GM18502 (cell line): ENCODE measurements around the gene FREY1.
A peak's percentile ranks its signal among the peaks of the same experiment; 100 is the strongest.

Experiments used
- ATAC-seq: cut with Tn5 transposase; IDR thresholded peaks from one replicate; pipeline ENCODE4 v1.9.1; 2021; ENCODE audit warnings: mild to moderate bottlenecking; ENCODE audit not compliant: unreplicated experiment, poor library complexity

Gene FREY1

GRCh38 chr11:45899086-45899447 lies 8.0 kb downstream of the FREY1 start:
- ATAC-seq = no peak

DNA sequence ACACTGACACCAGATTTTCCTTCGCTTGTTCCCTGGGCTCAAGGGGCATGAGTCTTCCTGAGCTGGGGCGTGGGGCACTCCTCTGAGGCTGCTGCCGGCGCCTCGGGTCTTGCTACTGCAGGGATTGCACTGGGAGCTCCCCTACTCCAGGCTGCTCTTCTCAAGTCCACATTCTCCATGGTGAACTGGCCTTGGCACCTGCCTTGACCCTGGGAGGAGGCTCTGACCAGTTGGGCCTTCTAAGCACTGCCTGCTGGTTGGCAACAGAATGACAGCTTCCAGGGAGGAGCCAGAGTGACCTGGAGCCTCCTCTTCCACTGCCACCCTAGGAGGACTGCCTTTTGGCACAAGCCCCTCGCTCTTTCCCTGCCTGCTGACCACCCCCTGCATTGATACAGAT lies 9.5 kb downstream of the FREY1 start:
- ATAC-seq = no peak

- no peak for ATAC-seq
These were observed 10.6 kb downstream of the FREY1 start for GRCh38 chr11:45896422-45896984.

- no peak for ATAC-seq
These were observed 11.4 kb downstream of the FREY1 start for GRCh38 chr11:45895553-45896259.

- ATAC-seq = no peak
These were observed 12.4 kb downstream of the FREY1 start for GRCh38 chr11:45894555-45895247.

DNA sequence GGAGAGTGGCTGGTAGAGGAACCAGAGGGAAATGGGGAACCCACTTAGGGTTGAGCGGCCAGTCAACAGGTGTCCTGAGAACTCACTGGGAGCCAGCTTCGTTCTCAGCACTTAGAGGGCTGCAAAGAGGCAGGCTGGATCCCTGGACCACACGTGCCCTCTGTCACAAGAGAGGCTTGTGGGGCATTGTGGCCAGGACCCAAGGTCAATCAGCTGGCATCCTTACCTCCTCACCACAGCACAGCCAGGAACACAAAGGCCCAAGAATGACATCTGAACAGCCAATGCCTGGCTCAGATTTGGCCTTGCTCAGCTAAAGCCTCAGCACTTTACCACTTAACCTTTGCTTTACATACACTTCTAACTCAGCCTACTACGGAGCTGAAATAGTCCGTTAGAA lies 14.2 kb downstream of the FREY1 start:
- no peak for ATAC-seq

GRCh38 chr11:45890886-45891550 lies 16.1 kb downstream of the FREY1 start:
- ATAC-seq = no peak

GRCh38 chr11:45889966-45890365 lies 17.1 kb downstream of the FREY1 start:
- ATAC-seq = no peak

DNA sequence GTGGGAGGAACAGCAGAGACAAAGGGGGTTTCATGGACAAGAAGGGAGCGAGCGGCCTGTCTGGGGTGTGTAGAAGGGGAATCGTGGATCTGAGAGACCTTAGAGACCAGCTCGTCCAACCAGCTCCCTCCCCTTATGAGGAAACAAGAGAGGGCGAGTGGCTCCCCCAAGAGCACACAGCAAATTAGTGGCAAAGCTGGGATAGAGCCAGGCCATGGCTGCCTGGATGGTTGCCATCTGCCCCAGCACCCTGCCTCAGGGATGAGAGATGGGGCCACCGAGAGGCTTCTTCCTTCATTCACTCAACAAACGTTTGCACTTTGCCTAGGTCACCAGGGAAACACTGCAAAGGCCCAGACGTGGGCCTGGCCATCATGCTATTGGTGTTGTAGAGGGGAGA lies 17.5 kb downstream of the FREY1 start:
- no peak for ATAC-seq

- ATAC-seq = no peak
These were observed 19.5 kb downstream of the FREY1 start for GRCh38 chr11:45887587-45887986.

DNA sequence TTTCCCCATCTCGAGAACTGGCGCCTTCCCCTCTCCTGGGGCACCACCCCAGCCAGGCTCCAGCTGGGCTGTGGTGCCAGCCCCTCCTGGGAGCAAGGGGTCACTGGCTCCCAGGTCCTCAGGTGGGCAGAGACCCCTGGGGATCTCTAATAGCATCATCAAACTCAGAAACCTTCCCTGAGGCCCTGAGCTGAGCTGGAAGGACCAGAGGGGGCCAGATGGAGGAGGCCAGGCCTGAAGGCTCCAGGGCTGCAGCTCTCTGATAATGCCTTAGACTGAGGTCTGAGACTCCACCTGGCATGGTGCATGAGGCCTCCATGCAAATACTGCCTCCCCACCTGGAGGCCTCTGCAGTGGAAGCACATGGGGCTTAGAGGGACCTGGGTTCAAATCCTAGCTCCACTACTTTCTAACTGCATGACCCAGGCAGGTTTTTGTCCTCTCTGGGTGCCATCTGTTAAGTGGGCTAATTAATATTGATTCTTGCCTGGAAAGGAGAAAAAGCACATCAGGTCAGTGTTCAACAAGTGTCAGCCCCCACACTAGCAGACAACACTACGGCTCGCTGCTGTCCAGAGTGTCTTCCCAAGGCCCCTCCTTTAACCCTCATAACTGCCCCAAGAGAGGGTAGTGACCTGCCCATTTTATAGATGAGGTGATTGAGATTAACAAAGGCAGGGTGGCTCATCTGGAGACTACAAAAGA lies 20.1 kb downstream of the FREY1 start:
- ATAC-seq = no peak

GRCh38 chr11:45885921-45886721 lies 20.9 kb downstream of the FREY1 start:
- ATAC-seq = no peak

DNA sequence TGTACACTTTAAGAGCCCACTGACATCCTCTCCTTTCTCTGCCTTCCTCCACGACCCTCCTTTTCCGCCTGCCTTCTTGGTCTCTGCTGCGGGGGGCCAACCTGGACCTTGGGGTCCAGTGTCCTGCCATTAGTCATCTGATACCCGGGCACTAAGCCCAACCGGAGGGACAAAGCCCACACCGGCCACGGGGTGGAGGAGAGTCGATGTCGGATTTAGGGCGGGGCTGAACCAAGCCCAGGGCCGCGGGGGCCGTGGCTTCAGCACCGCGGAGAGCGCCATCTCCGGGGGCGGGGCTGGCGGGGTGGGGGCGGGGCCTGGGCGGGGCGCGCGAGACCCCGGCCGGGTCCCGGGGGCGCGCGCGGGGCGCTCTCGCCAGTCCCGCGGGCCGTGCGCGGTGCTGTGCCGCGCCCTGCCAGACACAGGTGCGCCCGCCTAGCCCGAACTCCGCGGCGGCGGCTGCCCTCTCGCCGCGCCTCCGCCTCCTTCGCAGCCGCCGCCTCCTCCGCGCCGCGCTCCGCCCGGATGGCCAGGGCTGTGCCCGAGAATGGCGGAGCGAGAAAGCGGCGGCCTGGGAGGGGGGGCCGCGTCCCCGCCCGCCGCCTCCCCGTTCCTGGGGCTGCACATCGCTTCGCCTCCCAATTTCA lies 21.7 kb downstream of the FREY1 start, which contains the start of gene MAPK8IP1:
MAPK8IP1 (plus strand) TSS at position 378 of the 647 bp plus-strand sequence; CDS start at position 548, 170 bp downstream.
- ATAC-seq = peak; percentile 73

DNA sequence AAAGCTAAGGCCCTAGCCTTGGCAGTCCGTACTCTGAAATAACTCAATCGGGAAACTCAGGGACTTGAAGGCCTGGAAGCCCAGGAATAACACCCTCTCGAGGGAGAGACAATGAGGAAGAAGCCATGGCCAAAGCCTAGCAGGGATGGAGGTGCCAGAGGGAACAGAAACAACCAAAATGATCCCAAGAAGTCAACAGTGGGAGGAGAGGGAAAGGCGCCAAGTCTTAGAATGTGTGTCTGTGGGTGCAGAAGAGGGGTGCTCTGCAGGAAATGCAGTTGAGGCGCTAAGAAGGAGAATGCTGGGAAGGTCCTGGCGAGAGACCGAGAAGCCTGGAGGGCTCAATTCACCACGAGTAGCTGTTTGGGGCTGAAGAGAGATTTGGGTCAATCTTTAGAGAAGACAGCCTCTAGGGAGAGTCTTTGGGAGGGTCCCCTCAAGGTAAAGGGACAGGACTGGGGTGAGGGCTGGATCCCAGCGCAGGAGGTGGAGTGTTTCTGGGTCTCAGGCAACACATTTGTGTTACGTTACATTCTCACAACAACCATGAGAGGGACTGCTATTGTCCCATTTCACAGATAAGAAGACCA lies 22.4 kb downstream of the FREY1 start:
- no peak for ATAC-seq

GRCh38 chr11:45881708-45882368 lies 25.2 kb downstream of the FREY1 start:
- no peak for ATAC-seq

GRCh38 chr11:45880772-45881570 lies 26.1 kb downstream of the FREY1 start:
- ATAC-seq = no peak
